ENCODE measurements around the gene GRPEL2.
A peak's percentile ranks its signal among the peaks of the same experiment; 100 is the strongest.

The GRPEL2 gene

GRCh38 chr5:149320791-149321330, 24.4 kb upstream of the GRPEL2 start:
- no peak for DNase-seq

GRCh38 chr5:149322518-149322917, 22.8 kb upstream of the GRPEL2 start:
- DNase-seq = no peak

- no peak for DNase-seq
Observed at GRCh38 chr5:149323210-149323609, 22.1 kb upstream of the GRPEL2 start.

- DNase-seq = no peak
Observed at GRCh38 chr5:149323621-149324205, 21.6 kb upstream of the GRPEL2 start.

GRCh38 chr5:149324641-149325040, 20.7 kb upstream of the GRPEL2 start:
- no peak for DNase-seq

GRCh38 chr5:149325166-149325735, 20.0 kb upstream of the GRPEL2 start:
- DNase-seq = no peak

GRCh38 chr5:149325894-149326293, 19.4 kb upstream of the GRPEL2 start:
- no peak for DNase-seq

GRCh38 chr5:149326611-149327010, 18.7 kb upstream of the GRPEL2 start:
- no peak for DNase-seq

GRCh38 chr5:149328177-149328576, 17.1 kb upstream of the GRPEL2 start:
- DNase-seq = no peak

- DNase-seq = no peak
Observed at GRCh38 chr5:149333711-149334443, 11.4 kb upstream of the GRPEL2 start.

GRCh38 chr5:149337736-149338135, 7.6 kb upstream of the GRPEL2 start:
- DNase-seq = no peak

GRCh38 chr5:149338364-149338763, 6.9 kb upstream of the GRPEL2 start:
- DNase-seq = no peak

GRCh38 chr5:149340920-149341319, 4.4 kb upstream of the GRPEL2 start:
- no peak for DNase-seq

- DNase-seq = no peak
Observed at GRCh38 chr5:149341876-149342275, 3.4 kb upstream of the GRPEL2 start.

GRCh38 chr5:149344151-149344550, 1.1 kb upstream of the GRPEL2 start:
- no peak for DNase-seq

GRCh38 chr5:149345892-149346222, 558 bp downstream of the GRPEL2 start:
- no peak for DNase-seq

GRCh38 chr5:149348518-149348917, 3.2 kb downstream of the GRPEL2 start:
- DNase-seq = no peak

GRCh38 chr5:149349382-149349781, 4.1 kb downstream of the GRPEL2 start:
- DNase-seq = no peak

GRCh38 chr5:149352169-149352568, 6.9 kb downstream of the GRPEL2 start:
- DNase-seq = no peak

- DNase-seq = no peak
Observed at GRCh38 chr5:149353911-149354310, 8.6 kb downstream of the GRPEL2 start.

GRCh38 chr5:149355688-149356087, 10.4 kb downstream of the GRPEL2 start:
- DNase-seq = no peak

GRCh38 chr5:149356391-149356790, 11.1 kb downstream of the GRPEL2 start:
- DNase-seq = no peak

GRCh38 chr5:149357370-149358293, 12.3 kb downstream of the GRPEL2 start, which contains the start of gene PCYOX1L:
TSS of gene PCYOX1L (plus strand) at chr5:149358046. CDS start at chr5:149358069, 23 bp downstream.
- peak; percentile 89 for DNase-seq

All from activated gamma-delta T cell treated with Interleukin-2 at 50 U/mL for 16 hours (primary cell).